Measurements from ENCODE around the gene MR1.

The MR1 gene

DNA sequence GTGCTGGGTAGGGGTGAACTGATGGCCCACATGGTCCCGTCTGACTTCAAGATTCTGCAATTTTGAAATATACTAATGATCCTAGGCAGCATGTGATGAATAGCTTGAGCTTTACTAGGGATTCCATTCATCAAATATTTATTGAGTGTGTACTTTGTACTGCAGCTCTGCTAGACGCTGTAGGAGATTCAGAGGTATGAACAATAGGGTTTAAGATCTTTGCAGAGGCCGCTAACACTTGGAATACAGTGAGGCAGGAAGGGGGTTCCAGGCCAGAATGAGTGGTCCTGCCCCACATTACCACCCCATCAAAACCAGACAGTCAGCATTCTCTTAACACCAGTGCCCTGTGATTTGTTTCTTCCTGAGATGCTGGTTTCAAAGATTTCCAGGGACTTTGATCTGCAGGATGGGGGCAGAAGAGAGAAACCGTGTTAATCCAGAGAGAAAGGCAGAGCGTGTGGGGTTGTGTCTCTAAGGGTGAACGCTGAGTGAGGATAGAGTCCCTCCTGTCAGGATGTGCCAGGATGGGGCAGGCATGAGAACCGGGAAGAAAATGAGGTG is 74.6 kb downstream of the MR1 start:
- no peak for DNase-seq (ENCODE audit: low read depth)

- DNase-seq (ENCODE audit: low read depth): no peak
Observed at GRCh38 chr1:181110013-181110412, 76.2 kb downstream of the MR1 start.
